GM19035 (cell line): ENCODE data around the gene SUPT5H.

Experiments used
- ATAC-seq: cut with Tn5 transposase; IDR thresholded peaks from one replicate; pipeline ENCODE4 v1.9.1; 2021; ENCODE audit not compliant: unreplicated experiment

SUPT5H gene

GRCh38 chr19:39496063-39496462 is 50.7 kb downstream of the SUPT5H start:
- ATAC-seq, result no peak

GRCh38 chr19:39497701-39497995 is 52.3 kb downstream of the SUPT5H start:
- ATAC-seq, result no peak

- ATAC-seq, result no peak
Measured at GRCh38 chr19:39497996-39498797, 52.8 kb downstream of the SUPT5H start.

- no peak for ATAC-seq
Measured at GRCh38 chr19:39498798-39499642, 53.6 kb downstream of the SUPT5H start, which contains the start of gene DLL3. Gene DLL3 (plus strand): TSS chr19:39498947. CDS start chr19:39498975, 28 bp downstream.

- no peak for ATAC-seq
Measured at GRCh38 chr19:39499932-39500331, 54.5 kb downstream of the SUPT5H start.

- ATAC-seq, result no peak
Measured at GRCh38 chr19:39500543-39500942, 55.2 kb downstream of the SUPT5H start.

GRCh38 chr19:39501340-39501739 is 56.0 kb downstream of the SUPT5H start:
- ATAC-seq, result no peak

- ATAC-seq, result no peak
Measured at GRCh38 chr19:39502640-39503417, 57.4 kb downstream of the SUPT5H start.

GRCh38 chr19:39506598-39506943 is 61.2 kb downstream of the SUPT5H start:
- ATAC-seq, result no peak

GRCh38 chr19:39506944-39507714 is 61.7 kb downstream of the SUPT5H start:
- ATAC-seq, result no peak

- ATAC-seq, result no peak
Measured at GRCh38 chr19:39507715-39508364, 62.5 kb downstream of the SUPT5H start.

- ATAC-seq, result no peak
Measured at GRCh38 chr19:39508629-39509028, 63.2 kb downstream of the SUPT5H start.

- ATAC-seq, result no peak
Measured at GRCh38 chr19:39509233-39509632, 63.9 kb downstream of the SUPT5H start.

- no peak for ATAC-seq
Measured at GRCh38 chr19:39512988-39513387, 67.6 kb downstream of the SUPT5H start.

- no peak for ATAC-seq
Measured at GRCh38 chr19:39514840-39515550, 69.6 kb downstream of the SUPT5H start, which contains the start of gene SELENOV. Gene SELENOV (plus strand): TSS chr19:39515139. CDS start chr19:39515213, 74 bp downstream.

GRCh38 chr19:39515551-39516191 is 70.3 kb downstream of the SUPT5H start:
- ATAC-seq, result no peak

- ATAC-seq, result no peak
Measured at GRCh38 chr19:39516270-39516669, 70.9 kb downstream of the SUPT5H start.

GRCh38 chr19:39517432-39517831 is 72.0 kb downstream of the SUPT5H start:
- no peak for ATAC-seq

- ATAC-seq, result no peak
Measured at GRCh38 chr19:39518458-39518857, 73.1 kb downstream of the SUPT5H start.
